ENCODE data around the gene HLA-DPA1.

HLA-DPA1 gene

DNA sequence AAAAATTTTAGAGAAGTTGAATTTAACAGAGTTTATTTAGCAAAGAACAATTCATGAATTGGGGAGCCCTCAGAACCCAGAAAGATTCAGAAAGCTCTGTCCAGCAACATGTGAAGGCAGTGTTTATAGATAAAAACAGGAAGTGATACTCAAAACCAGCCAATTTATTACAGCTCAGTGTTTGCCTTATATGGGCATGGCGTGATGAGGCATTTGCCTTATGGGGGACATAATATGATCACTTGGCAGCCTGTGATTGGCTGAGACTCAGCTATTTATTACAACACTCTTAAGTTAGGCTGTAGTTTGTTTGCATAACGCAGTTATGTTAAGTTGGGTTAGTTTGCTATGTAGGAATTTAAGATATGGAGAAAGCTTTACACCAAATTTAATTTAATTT is 11.5 kb downstream of the HLA-DPA1 start:
- no peak for DNase-seq

DNA sequence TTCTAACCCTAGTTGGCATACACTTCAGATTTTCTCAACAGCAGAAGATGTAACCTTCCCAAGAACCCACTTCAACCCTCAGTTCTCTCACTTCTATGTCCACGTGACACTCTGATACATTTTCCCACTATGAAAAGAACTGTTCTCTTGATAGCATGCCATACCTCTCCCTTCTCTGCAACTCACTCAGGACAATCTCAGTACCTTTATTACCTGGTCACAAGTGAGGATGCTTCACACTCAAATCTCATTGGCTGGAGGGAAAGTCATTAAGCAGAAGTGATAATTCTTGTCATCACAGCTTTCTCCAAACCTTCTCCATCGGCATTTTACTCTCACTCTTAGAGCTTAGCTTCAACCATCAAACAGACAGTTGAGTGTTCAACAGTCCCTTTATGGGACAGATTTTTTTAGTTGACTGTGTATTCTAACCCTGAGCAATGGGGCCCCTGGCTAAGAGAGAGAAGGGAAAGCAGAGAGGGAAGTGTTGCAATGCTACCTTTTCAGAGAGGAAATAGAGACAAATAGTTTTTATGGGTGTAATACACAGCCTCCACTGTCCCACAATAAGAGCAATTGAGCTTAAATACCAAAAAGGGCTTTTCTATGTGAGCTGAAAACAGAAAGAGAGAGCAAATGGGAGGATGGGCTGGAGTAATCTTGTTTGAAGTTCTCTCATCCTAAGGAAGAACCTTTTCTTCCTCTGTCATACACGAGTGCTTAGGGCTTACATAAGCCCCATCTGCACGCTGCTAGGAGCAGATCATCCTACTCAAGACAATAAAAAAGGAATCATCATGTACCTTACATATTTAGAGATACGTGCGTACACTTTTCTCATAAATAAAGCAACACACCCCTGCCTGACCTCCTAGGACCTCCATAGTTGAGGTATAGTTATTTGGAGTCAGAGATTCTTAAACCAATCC is 16.0 kb downstream of the HLA-DPA1 start:
- no peak for DNase-seq

DNA sequence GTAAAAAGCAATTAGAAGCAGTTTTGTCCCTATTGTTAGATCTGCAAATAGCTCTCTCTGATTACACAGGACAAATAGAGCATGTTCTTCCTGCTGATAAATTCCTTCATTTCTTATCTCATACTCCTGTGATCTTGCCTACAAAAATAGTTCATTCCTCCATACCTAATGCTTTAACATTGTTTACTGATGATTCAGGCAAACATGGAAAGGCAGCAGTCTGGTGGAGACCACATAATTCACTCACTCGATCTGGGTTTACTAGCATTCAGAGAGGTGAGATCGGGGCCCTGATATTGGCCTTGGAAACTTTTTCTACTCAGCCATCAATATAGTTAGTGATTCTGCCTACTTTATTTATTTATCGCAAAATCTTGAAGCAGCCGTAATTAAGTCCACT is 20.2 kb downstream of the HLA-DPA1 start:
- DNase-seq = no peak

DNA sequence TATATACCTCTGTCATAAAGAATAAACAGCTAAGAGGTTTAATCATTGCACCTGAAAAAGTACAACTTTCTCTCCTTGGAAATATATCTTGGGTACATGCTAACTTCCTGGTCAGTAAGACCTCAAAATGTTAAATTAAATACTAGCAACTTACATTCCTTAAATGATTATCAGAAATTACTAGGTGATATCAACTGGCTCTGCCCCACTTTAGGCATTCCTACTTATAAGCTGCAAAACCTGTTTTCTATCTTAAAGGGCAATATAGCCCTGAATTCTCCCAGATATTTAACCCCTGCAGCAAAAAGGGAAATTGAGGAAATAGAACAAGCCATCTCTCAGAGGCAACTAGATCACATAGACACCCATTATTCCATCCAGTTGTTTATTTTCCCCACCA is 20.8 kb downstream of the HLA-DPA1 start:
- DNase-seq = no peak

DNA sequence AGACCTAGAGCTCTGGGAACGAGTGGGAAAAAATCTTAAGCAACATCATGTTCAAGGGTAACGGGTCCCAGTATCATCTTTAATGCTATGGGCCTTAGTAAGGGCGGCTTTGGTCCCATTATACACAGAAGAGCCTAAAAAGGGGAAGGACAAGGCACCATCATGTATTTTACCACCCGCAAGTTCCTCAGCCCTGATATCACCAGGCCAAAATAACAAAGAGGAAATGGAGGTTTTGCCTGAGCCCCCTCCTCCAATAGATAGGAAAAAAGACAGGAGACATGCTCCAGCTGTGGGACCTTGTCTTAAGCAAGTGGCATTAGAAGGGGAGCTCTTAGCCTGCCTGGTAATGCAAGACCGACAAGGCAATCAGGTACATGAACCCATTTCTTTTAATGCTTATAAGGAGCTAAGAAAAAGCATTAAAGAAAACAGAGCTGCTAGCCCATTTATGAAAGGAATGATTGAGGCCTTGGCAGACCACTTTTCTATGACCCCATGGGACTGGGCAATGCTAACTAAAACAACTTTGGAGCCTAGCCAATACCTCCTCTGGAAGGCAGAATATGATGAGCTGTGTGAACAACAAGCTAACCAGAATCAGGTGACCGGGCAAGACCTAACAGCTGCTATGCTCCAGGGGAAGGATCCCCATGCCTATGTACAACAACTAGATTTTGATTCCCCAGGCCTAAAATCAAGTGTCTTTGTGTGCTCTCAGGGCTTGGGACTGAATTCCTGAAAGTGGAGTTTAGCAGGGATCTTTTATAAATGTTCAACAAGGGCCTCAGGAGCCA is 23.2 kb downstream of the HLA-DPA1 start:
- DNase-seq = no peak

DNA sequence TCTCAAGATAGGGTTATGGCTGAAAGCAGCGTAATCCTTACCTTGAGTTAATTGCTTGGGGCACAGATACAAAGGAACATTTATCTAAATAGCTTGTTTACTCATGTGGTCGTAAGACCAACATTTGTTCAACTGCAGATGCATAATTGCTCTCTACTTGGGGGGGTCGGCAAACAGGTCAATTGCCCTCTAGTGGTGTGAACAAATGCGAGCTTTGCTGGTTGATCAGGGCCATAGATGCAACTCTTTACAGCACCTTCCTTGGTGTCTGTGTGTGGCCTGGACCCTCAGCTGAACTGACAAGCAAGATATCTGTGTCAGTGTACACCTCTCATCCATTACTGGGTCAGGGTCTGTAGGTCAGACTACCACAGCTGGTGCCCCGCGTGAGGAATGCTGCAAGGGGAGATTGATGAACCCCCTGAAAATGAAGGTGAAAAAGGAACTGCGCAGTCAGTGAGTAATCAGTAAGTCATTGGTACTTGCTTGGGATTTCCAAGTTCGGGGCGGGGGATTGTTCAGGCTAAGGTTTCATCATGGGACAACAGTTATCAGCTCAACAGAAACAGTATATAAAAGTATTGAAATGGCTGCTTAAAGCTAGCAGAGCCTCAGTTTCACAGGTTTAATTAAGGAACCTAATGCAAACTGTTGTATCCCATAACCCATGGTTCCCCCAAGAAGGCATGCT is 24.0 kb downstream of the HLA-DPA1 start:
- no peak for DNase-seq

DNA sequence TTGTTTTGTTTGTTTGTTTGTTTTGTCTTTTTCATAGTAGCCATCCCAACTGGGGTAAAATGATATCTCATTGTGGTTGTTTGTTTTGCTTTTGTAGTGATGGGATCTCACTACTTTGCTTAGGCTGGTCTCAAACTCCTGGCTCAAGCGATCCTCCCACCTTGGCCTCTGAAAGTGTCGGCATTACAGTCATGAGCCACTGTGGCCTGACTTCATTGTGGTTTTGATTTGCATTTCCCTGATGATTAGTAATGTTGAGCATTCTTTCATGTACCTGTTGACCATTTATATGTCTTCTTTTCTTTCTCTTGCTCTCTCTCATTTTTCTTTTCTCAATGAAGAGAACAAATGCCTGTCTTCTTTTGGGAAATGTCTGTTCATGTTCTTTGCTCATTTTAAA is 33.3 kb downstream of the HLA-DPA1 start:
- no peak for DNase-seq

DNA sequence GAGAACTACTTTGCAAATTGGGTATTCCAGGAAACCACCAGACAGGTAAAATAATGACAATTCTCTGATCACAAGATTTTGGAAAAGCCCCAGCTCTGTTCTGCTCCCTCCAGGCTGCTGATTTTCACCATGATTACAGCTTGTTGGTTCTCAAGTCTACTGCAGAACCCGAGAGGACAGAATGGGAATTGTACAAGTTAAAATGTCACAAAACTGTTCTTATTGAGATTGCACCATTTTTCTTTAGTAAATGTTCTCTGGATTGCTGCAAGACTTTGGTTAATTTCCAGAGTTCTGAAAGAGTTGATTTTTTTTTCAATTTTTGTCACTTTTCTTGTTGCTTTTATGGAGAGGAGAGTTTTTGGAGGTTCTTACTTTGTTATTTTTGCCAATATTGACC is 36.9 kb downstream of the HLA-DPA1 start:
- no peak for DNase-seq

DNA sequence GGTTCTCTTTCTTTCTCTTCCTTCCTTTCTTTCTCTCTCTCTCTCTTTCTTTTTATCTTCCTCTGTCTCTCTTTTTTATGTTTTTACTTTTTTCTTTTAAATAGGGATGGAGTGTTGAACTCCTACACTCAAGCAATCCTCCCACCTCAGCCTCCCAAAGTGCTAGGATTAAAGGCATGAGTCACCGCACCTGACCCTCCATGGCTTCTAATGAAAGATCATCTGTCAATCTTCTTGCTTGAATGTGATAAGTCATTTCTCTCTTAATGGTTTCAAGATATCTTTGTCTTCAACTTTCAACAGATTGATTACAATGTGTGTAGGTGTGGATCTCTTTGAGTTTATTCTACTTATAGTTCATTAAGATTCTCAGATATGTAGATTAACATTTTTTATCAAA is 38.9 kb downstream of the HLA-DPA1 start:
- no peak for DNase-seq

DNA sequence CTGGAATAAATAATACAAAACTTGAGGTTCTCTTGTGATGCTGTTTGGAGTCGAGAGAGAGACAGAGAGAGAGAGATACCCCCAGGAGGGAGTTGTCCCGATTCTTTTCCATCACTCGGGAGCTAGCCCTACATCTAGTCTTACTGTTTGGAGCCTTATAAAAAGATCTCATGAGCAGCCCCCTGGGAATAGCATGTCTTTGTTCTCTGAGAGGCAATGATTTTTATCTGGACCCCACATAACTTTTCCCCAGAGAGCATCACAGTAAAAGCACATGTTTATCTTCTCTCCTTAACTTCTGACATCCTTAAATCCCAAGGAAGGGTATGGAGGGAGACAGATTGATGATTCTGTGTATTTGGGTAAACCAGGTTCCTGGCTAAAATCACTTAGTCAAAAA is 43.2 kb downstream of the HLA-DPA1 start:
- no peak for DNase-seq

DNA sequence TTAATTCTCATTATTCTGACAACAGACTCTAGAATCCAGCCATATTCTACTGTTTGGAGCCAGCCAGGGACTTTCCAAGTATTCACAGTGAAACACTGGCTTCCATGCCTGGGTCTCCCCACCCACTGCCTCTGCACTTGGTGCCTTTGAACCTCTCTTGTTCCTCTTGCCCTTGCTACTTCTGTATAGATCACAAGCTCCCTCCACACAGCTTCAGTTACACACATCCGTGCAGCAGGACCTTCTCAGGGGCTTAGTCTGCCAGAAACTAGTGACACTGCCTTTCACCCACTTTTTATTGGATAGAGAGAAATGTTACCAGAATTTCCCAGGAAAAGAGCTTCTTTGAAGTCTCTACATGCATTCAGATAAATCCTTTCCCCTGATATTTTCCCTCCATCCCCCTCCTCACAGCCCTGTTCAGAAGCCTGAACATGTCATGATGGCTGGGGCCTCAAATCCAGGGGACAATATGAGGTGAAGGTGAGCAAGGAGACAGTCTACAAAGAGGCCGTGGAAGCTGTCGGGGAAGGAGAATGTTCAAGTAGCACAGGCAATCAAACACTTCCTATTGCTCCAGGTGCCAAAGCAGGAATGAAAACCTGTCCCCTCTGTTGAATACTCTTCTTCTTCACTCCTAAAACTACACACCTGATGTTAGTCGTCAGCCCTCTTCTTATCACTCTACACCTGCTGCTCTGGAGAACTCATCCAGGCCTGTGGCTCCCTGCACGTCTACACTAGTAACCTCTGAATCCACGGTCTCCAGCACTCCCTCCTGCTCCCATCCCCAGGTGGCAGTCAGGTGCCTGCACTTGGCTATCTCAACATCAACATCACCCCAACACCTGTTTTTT is 43.9 kb downstream of the HLA-DPA1 start:
- no peak for DNase-seq

DNA sequence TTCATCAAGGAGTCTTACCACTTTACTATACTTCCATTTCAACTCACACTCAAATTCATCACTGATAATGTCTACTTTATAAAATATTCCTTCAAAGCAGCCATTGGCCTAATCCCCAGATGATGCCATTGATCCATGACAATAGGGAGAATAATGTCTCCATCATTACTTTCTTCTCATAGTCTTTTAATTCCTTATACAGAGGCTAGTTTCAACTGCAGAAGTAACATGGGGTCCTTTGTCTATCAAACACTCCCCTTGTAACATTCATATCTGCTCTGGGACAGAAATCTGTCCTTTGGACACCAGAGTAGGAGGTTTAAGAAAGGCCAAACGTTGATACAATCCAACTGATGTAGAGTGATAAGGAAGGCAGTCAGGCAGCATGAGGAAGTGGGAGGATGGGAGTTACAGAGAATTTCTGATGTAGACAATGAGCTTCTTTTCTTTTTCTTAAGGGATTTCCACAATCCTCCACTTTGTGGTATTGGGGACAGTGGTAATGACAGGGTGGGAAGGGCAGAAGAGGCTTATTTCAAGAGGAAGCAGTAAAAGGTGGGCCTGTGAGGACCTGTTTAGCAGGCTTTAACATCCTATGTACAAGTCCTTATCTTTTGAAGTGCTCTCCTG is 45.1 kb downstream of the HLA-DPA1 start:
- no peak for DNase-seq

DNA sequence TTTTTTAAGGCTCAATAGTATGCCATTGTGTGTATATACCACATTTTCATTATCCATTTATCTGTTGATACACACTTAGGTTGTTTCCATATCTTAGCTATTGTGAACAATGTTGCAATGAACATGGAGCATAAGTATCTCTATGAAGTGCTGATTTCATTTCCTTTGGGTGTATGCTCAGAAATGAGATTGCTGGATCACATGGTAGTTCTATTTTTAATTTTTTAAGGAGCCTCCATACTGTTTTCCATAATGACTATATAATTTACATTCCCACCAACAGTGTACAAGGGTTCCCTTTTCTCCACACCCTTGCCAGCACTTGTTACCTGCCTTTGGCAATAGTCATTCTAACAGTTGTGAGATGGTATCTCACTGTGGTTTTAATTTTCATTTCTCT is 48.9 kb downstream of the HLA-DPA1 start:
- DNase-seq = no peak

DNA sequence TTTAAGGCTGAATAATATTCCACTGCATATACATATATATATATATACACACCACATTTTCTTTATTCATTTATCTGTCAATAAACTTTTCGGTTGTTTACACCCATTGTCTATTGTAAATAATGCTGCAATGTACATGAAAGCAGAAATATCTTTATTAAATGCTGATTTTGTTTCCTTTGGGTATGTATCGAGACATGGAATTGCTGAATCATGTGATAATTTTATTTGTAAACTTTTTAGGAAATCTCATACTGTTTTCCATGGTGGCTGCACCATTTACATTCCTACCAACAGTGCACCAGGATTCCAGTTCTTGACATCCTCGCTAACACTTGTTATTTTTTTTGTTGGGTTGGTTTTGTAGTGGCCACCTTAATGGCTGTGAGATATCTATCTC is 49.9 kb downstream of the HLA-DPA1 start:
- no peak for DNase-seq

DNA sequence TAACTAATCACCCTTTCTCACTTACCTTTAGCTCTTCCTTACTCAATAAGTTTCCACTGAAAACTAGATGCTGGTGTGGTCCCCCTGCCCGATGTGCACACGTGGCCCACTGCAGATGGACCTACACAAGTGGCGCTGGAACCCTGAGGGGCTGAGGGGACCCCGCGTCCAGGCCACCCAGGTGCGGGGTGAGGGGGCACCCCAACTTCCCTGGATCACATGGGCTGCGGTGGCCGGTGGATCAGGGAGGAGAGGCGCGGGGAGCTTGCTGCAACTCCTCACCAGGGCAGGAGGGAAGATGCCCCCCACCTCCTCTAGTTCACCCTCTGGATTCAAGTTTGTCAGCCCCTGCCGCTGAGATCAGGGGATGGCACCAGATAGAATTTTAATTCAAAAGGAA is 51.5 kb downstream of the HLA-DPA1 start:
- no peak for DNase-seq

DNA sequence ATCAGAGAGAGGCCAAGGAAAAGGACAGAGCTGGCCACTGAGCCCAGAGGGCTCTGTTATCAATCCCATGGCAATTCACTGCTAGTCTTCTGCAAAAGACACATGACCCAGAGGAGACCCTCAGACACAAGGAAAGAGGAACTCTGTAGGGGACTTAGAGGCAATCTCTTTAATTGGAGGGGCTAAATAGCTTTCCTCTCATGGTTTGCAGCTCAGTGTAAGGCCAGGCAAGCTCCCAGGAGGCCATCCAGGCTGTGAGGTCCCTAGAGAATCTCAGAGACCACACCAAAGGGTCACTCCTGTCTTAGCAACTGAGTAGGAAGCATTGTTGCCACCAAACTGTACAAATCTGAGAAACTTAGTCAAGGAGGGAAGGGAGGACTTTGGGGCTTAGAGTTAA is 54.1 kb downstream of the HLA-DPA1 start:
- DNase-seq = no peak

DNA sequence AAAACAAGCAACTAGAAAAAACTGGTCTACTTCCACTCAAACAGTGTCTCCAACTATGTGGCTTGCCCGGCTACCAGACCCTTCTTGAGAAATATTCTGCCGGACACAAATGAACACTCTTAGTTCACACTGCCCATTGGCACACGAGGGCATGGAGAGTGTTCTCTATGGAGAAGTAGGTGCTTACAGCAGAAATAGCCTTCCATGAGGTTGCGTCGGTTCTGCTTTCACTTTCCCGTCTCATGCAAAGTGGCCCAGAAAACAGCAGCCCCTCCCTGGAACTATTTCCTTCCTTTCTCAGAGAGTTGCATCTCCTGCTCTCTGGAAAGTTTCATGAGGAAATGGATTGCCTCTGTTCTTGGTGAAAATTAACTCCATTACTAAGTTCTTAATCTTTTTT is 54.5 kb downstream of the HLA-DPA1 start:
- peak; percentile 49 for DNase-seq

DNA sequence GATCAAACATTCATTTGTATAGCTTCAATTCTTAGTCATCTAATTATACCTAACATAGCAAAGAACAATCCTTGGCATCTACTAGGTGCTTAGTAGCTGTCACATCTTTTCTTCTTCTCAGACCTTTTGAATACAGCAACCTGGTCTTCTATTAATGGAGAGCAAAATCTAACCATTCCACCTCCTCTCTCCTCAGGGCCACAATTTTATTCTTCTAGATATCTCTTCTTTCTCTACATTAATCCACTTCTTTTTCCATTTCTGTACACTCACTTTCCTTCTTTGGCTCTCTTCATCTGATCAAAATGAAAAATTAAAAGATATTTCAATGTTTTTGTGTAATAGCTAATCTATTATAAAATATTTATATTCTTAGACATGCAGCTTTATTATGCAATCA is 55.0 kb downstream of the HLA-DPA1 start:
- DNase-seq = no peak

DNA sequence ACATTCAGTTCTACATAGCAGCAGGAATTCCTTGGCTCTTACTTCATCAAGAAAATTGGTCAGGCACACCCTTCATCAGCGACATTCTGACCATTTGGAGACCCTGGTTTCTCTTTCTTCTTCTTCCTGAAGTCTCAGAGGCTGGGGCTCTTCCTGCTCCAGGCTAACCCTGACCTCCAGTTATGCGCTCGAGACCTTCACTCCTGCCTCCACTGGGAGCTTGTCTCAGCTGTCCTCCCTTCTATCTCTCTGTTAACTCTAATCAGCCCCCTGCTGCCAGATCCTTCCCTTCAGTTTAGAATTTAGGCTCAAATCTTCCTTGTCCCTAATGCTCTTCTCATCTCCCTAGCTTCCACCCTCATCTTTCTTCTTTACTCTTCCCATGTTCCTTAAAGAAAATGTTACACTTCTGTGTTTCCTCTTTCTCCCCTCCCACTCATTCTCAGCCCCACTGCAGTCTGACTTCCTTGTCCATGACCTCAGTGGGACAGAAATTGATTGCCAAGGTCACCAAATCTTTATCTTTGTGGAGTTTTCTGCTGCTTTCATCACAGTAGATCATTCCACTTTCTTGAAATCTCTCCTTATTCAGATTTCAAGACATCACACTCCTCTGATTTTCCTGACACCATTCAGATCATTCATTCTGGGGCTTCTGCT is 55.6 kb downstream of the HLA-DPA1 start:
- DNase-seq = no peak

DNA sequence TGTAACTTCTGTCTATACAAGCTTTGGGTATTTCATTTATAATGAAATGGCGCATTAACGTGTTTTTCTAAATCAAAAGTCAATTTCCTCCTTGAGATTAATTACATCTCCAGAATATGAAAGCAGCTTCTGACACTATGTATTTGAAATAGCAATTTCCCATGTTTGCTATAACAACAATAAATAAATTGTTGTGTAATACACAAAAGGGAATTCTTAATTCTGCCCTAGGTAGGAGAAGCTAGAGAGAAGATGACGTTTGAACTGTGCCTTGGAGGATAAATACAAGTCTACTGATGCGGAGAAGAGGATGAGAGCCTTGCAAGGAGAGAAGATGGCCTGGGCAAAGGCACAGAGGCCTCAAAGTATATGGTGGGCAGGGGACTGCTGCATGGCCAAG is 56.4 kb downstream of the HLA-DPA1 start:
- no peak for DNase-seq

DNA sequence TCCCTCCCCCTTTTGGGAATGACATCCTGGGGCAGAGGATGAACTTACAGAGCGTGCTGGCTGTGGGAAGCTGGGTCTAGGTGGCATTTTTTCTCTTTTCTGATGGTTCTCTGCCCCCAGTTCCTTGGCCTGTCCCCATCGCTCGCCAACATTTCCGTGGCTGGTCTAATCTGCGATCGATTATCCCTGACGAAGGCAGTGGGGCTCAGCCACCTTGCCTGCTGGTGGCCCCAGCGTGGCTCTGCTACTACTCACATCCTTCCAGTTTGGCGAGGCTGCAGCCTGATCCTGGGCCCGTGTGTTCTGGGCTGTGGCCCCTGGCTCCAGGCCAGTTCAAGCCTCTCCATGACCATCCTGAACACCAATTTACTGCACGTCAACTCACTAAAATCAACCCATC is 57.7 kb downstream of the HLA-DPA1 start:
- no peak for DNase-seq

Data from stimulated activated CD4-positive, alpha-beta T cell treated with anti-CD3 and anti-CD28 coated beads, Interleukin-4, amount 100 ng/mL, for 24 hours (primary cell).